Measurements from ENCODE around the gene TMEM100. TPM values are rescaled to one million over a fixed set of nuclear protein-coding genes. Genes with fewer than 3 reads are reported as not detected.

The TMEM100 gene
- total and polyA plus RNA-seq, 2 of the 8 experiments (the other 6 are each of a cell fraction or from before 2014, with no cell fraction given), result 0.36 to 0.48 TPM

DNA sequence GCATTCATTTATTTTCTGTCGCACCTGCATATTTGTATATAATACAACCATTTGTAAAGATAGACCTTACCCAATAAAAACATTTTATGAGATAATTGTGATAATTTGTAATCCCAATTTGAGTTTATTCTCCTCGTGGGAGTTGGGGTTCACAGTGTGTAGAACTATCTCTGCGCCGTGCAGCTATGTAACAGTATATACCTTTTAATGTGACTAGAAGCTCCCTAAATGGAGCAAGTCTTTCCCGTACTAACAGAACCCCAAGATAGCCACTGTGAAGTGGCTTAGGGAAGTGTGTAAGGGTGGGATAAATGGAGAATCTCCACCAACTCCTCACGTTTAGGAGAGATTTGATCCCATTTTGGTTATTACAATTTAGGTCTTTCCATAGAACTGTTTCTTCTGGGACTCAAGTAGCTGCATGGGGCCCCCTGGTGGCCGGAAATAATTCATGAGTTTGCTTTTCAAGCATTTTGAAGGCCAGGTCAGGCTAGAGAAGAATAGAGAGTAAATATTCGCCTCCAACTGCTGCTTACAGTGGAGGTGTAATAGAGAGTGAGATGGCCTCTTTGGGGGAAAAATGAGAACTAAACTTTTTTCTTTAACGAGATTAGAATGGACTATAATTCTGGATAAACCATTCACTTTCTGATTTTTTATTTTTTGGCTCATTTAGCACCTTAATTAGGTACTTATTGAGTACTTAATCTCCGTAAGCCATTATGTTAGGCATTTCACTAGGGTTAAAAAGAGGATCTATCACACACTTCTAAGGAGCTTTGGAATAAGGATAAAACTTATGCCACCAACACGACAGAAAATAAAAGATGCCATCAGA, 4.5 kb downstream of the TMEM100 start (continued):
- TF ChIP-seq, protein P1, sequence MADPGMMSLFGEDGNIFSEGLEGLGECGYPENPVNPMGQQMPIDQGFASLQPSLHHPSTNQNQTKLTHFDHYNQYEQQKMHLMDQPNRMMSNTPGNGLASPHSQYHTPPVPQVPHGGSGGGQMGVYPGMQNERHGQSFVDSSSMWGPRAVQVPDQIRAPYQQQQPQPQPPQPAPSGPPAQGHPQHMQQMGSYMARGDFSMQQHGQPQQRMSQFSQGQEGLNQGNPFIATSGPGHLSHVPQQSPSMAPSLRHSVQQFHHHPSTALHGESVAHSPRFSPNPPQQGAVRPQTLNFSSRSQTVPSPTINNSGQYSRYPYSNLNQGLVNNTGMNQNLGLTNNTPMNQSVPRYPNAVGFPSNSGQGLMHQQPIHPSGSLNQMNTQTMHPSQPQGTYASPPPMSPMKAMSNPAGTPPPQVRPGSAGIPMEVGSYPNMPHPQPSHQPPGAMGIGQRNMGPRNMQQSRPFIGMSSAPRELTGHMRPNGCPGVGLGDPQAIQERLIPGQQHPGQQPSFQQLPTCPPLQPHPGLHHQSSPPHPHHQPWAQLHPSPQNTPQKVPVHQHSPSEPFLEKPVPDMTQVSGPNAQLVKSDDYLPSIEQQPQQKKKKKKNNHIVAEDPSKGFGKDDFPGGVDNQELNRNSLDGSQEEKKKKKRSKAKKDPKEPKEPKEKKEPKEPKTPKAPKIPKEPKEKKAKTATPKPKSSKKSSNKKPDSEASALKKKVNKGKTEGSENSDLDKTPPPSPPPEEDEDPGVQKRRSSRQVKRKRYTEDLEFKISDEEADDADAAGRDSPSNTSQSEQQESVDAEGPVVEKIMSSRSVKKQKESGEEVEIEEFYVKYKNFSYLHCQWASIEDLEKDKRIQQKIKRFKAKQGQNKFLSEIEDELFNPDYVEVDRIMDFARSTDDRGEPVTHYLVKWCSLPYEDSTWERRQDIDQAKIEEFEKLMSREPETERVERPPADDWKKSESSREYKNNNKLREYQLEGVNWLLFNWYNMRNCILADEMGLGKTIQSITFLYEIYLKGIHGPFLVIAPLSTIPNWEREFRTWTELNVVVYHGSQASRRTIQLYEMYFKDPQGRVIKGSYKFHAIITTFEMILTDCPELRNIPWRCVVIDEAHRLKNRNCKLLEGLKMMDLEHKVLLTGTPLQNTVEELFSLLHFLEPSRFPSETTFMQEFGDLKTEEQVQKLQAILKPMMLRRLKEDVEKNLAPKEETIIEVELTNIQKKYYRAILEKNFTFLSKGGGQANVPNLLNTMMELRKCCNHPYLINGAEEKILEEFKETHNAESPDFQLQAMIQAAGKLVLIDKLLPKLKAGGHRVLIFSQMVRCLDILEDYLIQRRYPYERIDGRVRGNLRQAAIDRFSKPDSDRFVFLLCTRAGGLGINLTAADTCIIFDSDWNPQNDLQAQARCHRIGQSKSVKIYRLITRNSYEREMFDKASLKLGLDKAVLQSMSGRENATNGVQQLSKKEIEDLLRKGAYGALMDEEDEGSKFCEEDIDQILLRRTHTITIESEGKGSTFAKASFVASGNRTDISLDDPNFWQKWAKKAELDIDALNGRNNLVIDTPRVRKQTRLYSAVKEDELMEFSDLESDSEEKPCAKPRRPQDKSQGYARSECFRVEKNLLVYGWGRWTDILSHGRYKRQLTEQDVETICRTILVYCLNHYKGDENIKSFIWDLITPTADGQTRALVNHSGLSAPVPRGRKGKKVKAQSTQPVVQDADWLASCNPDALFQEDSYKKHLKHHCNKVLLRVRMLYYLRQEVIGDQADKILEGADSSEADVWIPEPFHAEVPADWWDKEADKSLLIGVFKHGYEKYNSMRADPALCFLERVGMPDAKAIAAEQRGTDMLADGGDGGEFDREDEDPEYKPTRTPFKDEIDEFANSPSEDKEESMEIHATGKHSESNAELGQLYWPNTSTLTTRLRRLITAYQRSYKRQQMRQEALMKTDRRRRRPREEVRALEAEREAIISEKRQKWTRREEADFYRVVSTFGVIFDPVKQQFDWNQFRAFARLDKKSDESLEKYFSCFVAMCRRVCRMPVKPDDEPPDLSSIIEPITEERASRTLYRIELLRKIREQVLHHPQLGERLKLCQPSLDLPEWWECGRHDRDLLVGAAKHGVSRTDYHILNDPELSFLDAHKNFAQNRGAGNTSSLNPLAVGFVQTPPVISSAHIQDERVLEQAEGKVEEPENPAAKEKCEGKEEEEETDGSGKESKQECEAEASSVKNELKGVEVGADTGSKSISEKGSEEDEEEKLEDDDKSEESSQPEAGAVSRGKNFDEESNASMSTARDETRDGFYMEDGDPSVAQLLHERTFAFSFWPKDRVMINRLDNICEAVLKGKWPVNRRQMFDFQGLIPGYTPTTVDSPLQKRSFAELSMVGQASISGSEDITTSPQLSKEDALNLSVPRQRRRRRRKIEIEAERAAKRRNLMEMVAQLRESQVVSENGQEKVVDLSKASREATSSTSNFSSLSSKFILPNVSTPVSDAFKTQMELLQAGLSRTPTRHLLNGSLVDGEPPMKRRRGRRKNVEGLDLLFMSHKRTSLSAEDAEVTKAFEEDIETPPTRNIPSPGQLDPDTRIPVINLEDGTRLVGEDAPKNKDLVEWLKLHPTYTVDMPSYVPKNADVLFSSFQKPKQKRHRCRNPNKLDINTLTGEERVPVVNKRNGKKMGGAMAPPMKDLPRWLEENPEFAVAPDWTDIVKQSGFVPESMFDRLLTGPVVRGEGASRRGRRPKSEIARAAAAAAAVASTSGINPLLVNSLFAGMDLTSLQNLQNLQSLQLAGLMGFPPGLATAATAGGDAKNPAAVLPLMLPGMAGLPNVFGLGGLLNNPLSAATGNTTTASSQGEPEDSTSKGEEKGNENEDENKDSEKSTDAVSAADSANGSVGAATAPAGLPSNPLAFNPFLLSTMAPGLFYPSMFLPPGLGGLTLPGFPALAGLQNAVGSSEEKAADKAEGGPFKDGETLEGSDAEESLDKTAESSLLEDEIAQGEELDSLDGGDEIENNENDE (IDR thresholded peaks at IDR 0.05; ENCODE audit: insufficient replicate concordance, low read length), result no peak
- TF ChIP-seq EGR1 (IDR thresholded peaks at IDR 0.05; ENCODE audit: borderline replicate concordance, low read depth, low read length), result no peak

Measured in H1 (cell line).